NCI-H1048 (cell line): ENCODE measurements around the gene CRISP2.
"Not testable (repeated sequence)": the region's sequence is repeated elsewhere in the genome, so short reads cannot be mapped to it uniquely, and the experiment has no call there.

Experiments used
- DNase-seq: peaks from one replicate; lab custom pipeline; 2025; lab: John Stamatoyannopoulos, UW

Gene CRISP2

GRCh38 chr6:49713346-49713745 is at the start of gene CRISP2:
Gene CRISP2 (minus strand): TSS chr6:49713543. CDS start chr6:49709196, 4,347 bp downstream.
- DNase-seq, result no peak

- DNase-seq, result no peak
Measured at GRCh38 chr6:49744259-49744658, 30.9 kb upstream of the CRISP2 start, which contains the start of gene CRISP3. Gene CRISP3 (minus strand): TSS chr6:49744388. CDS start chr6:49744367, 21 bp downstream.

GRCh38 chr6:49743429-49743828 is 30.1 kb upstream of the CRISP2 start:
- no peak for DNase-seq

GRCh38 chr6:49739423-49739822 is 26.1 kb upstream of the CRISP2 start:
- DNase-seq, result no peak

GRCh38 chr6:49736017-49736508 is 22.7 kb upstream of the CRISP2 start:
- no peak for DNase-seq

- no peak for DNase-seq
Measured at GRCh38 chr6:49733680-49734079, 20.3 kb upstream of the CRISP2 start.

- DNase-seq, result no peak
Measured at GRCh38 chr6:49732781-49733180, 19.4 kb upstream of the CRISP2 start.

- DNase-seq, result no peak
Measured at GRCh38 chr6:49730251-49730650, 16.9 kb upstream of the CRISP2 start.

- not testable (repeated sequence) for DNase-seq
Measured at GRCh38 chr6:49723917-49724316, 10.6 kb upstream of the CRISP2 start.

GRCh38 chr6:49721297-49721696 is 8.0 kb upstream of the CRISP2 start:
- no peak for DNase-seq

- no peak for DNase-seq
Measured at GRCh38 chr6:49720372-49720771, 7.0 kb upstream of the CRISP2 start.

GRCh38 chr6:49698478-49698877 is 14.9 kb downstream of the CRISP2 start:
- no peak for DNase-seq

- DNase-seq, result no peak
Measured at GRCh38 chr6:49693512-49693911, 19.8 kb downstream of the CRISP2 start.

GRCh38 chr6:49692534-49692933 is 20.8 kb downstream of the CRISP2 start:
- DNase-seq, result no peak

- DNase-seq, result no peak
Measured at GRCh38 chr6:49676671-49677281, 36.6 kb downstream of the CRISP2 start.

GRCh38 chr6:49675816-49676215 is 37.5 kb downstream of the CRISP2 start:
- no peak for DNase-seq

GRCh38 chr6:49668083-49668511 is 45.2 kb downstream of the CRISP2 start:
- no peak for DNase-seq

- no peak for DNase-seq
Measured at GRCh38 chr6:49666930-49667757, 46.2 kb downstream of the CRISP2 start.

- DNase-seq, result no peak
Measured at GRCh38 chr6:49666480-49666879, 46.9 kb downstream of the CRISP2 start.

GRCh38 chr6:49664817-49665216 is 48.5 kb downstream of the CRISP2 start:
- DNase-seq, result no peak

- not testable (repeated sequence) for DNase-seq
Measured at GRCh38 chr6:49664054-49664453, 49.3 kb downstream of the CRISP2 start.

- no peak for DNase-seq
Measured at GRCh38 chr6:49662892-49663261, 50.5 kb downstream of the CRISP2 start.

- no peak for DNase-seq
Measured at GRCh38 chr6:49662231-49662891, 51.0 kb downstream of the CRISP2 start.
